G401.6 (cell line): ENCODE measurements around the gene TCAF1.
"Not testable (repeated sequence)": the region's sequence is repeated elsewhere in the genome, so short reads cannot be mapped to it uniquely, and the experiment has no call there.

Experiments used
- FAIRE-seq: peaks from 2 replicates; lab custom pipeline; 2012; peaks lifted over from hg19 to GRCh38; lab: Jason Lieb, UNC

The TCAF1 gene

GRCh38 chr7:143901332-143901667, 676 bp downstream of the TCAF1 start:
- no peak for FAIRE-seq

GRCh38 chr7:143900230-143900766, 1.7 kb downstream of the TCAF1 start:
- FAIRE-seq = no peak

GRCh38 chr7:143898810-143899209, 3.2 kb downstream of the TCAF1 start:
- no peak for FAIRE-seq

GRCh38 chr7:143896667-143897066, 5.3 kb downstream of the TCAF1 start:
- peak; percentile 79 for FAIRE-seq

- FAIRE-seq = peak; percentile 67
These were observed 9.3 kb downstream of the TCAF1 start for GRCh38 chr7:143892527-143893300.

GRCh38 chr7:143891457-143891856, 10.5 kb downstream of the TCAF1 start:
- no peak for FAIRE-seq

- no peak for FAIRE-seq
These were observed 11.4 kb downstream of the TCAF1 start for GRCh38 chr7:143890558-143890957.

- FAIRE-seq = no peak
These were observed 12.9 kb downstream of the TCAF1 start for GRCh38 chr7:143889068-143889467.

GRCh38 chr7:143886826-143887477, 15.0 kb downstream of the TCAF1 start:
- FAIRE-seq = no peak

- no peak for FAIRE-seq
These were observed 16.0 kb downstream of the TCAF1 start for GRCh38 chr7:143885951-143886350.

- no peak for FAIRE-seq
These were observed 16.9 kb downstream of the TCAF1 start for GRCh38 chr7:143884969-143885559.

- no peak for FAIRE-seq
These were observed 17.6 kb downstream of the TCAF1 start for GRCh38 chr7:143884241-143884968.

GRCh38 chr7:143882604-143883078, 19.3 kb downstream of the TCAF1 start:
- FAIRE-seq = no peak

- no peak for FAIRE-seq
These were observed 19.9 kb downstream of the TCAF1 start for GRCh38 chr7:143882020-143882603.

GRCh38 chr7:143878884-143879283, 23.1 kb downstream of the TCAF1 start:
- no peak for FAIRE-seq

GRCh38 chr7:143877098-143877497, 24.9 kb downstream of the TCAF1 start:
- FAIRE-seq = no peak

- FAIRE-seq = no peak
These were observed 25.8 kb downstream of the TCAF1 start for GRCh38 chr7:143876218-143876617.

- FAIRE-seq = not testable (repeated sequence)
These were observed 28.7 kb downstream of the TCAF1 start for GRCh38 chr7:143873242-143873641.

- FAIRE-seq = not testable (repeated sequence)
These were observed 30.4 kb downstream of the TCAF1 start for GRCh38 chr7:143871534-143871933.

GRCh38 chr7:143857994-143858393, 44.0 kb downstream of the TCAF1 start:
- FAIRE-seq = not testable (repeated sequence)

- not testable (repeated sequence) for FAIRE-seq
These were observed 46.5 kb downstream of the TCAF1 start for GRCh38 chr7:143855443-143855842.

GRCh38 chr7:143850682-143851081, 51.3 kb downstream of the TCAF1 start:
- no peak for FAIRE-seq
